Measurements from ENCODE around the gene APOBEC3H. TPM values are rescaled to one million over a fixed set of nuclear protein-coding genes. Genes with fewer than 3 reads are reported as not detected.
A peak's percentile ranks its signal among the peaks of the same experiment; 100 is the strongest.

APOBEC3H gene
- total RNA-seq, 4 donors from 2014 or later = 0.39 TPM; not detected in 3

GRCh38 chr22:39151329-39151975 is 54.4 kb downstream of the APOBEC3H start:
- H3K4me3 ChIP-seq = peak overlapping the region; percentile 84 to 98 (median 96)
- peak overlapping the region; percentile 97 to 99 (median 98) for H3K27ac ChIP-seq (replicated peaks in 1 of 4)
- no peaks in the 10 kb centered on the region for H3K27me3 ChIP-seq
- peaks cover 0 to 24% (median 11%) of the 10 kb centered on the region in 4 donors for H3K36me3 ChIP-seq
- intact Hi-C loops (cut with DNase I) = loop anchor here (5.0 kb wide), 1 partner anchor 166 kb away; the partner anchor contains the start of gene RPL3
- DNase-seq (ENCODE audit: extremely low spot score) = no peak
- no peaks in the 10 kb centered on the region for H3K9me3 ChIP-seq
- WGBS = 36% methylated on average over 12 of the region's 16 CpGs
- H3K4me1 ChIP-seq = peaks cover 48 to 66% (median 64%) of the 10 kb centered on the region in 4 donors
- TF ChIP-seq, protein P1, sequence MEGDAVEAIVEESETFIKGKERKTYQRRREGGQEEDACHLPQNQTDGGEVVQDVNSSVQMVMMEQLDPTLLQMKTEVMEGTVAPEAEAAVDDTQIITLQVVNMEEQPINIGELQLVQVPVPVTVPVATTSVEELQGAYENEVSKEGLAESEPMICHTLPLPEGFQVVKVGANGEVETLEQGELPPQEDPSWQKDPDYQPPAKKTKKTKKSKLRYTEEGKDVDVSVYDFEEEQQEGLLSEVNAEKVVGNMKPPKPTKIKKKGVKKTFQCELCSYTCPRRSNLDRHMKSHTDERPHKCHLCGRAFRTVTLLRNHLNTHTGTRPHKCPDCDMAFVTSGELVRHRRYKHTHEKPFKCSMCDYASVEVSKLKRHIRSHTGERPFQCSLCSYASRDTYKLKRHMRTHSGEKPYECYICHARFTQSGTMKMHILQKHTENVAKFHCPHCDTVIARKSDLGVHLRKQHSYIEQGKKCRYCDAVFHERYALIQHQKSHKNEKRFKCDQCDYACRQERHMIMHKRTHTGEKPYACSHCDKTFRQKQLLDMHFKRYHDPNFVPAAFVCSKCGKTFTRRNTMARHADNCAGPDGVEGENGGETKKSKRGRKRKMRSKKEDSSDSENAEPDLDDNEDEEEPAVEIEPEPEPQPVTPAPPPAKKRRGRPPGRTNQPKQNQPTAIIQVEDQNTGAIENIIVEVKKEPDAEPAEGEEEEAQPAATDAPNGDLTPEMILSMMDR (IDR thresholded peaks at IDR 0.05) = no peak
- no peak for TF ChIP-seq EP300 (IDR thresholded peaks at IDR 0.05)
- peak in 1 of 2 donors; percentile 54 for TF ChIP-seq POLR2AphosphoS5 (IDR thresholded peaks at IDR 0.05)

DNA sequence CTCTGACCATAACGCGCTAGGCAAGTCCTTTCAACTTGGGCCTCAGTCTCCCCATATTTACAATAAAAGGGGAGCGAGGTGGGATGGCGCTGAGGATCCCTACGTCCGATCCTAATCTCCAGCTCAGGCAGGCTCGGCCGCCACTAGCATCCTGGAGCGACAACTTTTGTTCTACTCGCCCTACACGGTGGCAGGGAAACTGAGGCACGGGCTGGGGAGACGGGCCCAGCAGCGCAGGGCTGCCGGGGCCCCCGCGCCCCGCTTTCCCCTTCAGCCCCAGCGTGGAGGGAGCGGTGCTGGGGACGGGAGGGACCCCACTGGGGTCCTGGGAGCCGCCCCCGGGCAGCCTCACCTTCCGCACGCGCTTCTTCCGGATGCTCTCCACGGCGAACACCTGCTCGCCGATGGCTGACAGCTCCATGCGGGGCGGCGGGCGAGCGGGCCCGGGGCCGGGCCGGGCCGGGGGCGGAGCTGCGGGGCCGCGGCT is 55.0 kb downstream of the APOBEC3H start:
- Histone ChIP-seq H3K9me3 (no peaks in the 10 kb centered on the region), H3K27me3 (no peaks in the 10 kb centered on the region), H3K36me3 (peaks cover 0 to 24% (median 11%) of the 10 kb centered on the region in 4 donors), H3K27ac (replicated peaks in 1 of 4) (peak overlapping the region; percentile 97 to 99 (median 98)), H3K4me3 (peak overlapping the region; percentile 84 to 98 (median 96)), H3K4me1 (peaks cover 43 to 60% (median 58%) of the 10 kb centered on the region in 4 donors)
- WGBS = 11% methylated on average over 20 of the region's 44 CpGs
- no peak for TF ChIP-seq POLR2AphosphoS5 (IDR thresholded peaks at IDR 0.05)
- TF ChIP-seq, protein P1 (IDR thresholded peaks at IDR 0.05) = no peak
- no peak for TF ChIP-seq EP300 (IDR thresholded peaks at IDR 0.05)
- TF ChIP-seq POLR2A (IDR thresholded peaks at IDR 0.05; ENCODE audit: low read depth) = no peak
- DNase-seq (ENCODE audit: extremely low spot score) = no peak
- intact Hi-C loops (cut with DNase I) = loop anchor here (5.0 kb wide), 1 partner anchor 165 kb away; the partner anchor contains the start of gene RPL3

DNA sequence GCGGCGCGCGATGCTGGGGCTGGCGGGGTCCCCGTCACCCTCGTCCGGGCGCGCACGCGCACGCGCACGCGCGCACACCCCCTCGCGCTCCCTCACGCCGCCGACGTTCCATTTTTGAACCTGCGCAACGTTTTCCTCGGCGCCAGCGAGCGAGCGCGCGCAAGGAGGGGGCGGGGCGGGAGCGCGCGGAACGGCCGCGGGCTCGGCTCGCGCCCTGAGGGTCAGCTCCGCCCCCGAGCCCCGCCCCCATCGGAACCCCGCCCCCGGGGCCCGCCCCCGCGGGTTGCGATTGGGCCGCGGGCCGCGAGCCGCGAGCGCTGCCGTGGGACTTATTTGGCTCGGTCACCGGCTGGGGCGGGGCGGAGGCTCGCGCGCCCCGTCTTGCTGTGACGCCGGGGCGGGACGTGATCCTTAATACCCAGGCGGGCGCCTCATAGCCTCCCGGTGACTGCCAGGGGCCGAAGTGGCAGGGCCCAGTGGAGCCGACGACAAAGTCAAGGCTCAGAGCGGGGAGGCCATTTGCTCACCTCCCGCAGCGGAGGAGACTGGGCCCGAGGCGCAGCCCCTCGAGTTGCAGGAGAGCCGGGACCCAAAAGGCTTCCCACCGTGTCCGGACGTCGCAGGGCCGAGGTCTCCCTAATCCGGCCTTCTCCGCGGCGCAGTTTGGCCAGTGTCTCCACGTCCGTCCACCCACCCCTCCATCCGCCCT is 55.6 kb downstream of the APOBEC3H start, which contains the start of gene CBX7:
TSS of gene CBX7 (minus strand) at position 170 of the 709 bp plus-strand sequence. CDS start 236 bp downstream, outside the sequence.
- H3K9me3 ChIP-seq = no peaks in the 10 kb centered on the region
- peak within 1 kb of the TSS; percentile 97 to 99 (median 98) for H3K27ac ChIP-seq (replicated peaks in 1 of 4)
- peak within 1 kb of the TSS; percentile 84 to 98 (median 96) for H3K4me3 ChIP-seq
- no peaks in the 10 kb centered on the region for H3K27me3 ChIP-seq
- H3K36me3 ChIP-seq = peaks cover 0 to 21% (median 11%) of the 10 kb centered on the region in 4 donors
- H3K4me1 ChIP-seq = peaks cover 40 to 54% (median 52%) of the 10 kb centered on the region in 4 donors
- peak; percentile 97 for DNase-seq (ENCODE audit: extremely low spot score)
- TF ChIP-seq EP300 (IDR thresholded peaks at IDR 0.05) = no peak
- TF ChIP-seq, protein P1 (IDR thresholded peaks at IDR 0.05) = no peak
- peak; percentile 69 for TF ChIP-seq POLR2A (IDR thresholded peaks at IDR 0.05; ENCODE audit: low read depth)
- peak; percentile 97 to 98 for TF ChIP-seq POLR2AphosphoS5 (IDR thresholded peaks at IDR 0.05)
- 0% methylated on average over 2 of the region's 98 CpGs for WGBS
- intact Hi-C loops (cut with DNase I) = loop anchor here (5.0 kb wide), 1 partner anchor 165 kb away; the partner anchor contains the start of gene RPL3

DNA sequence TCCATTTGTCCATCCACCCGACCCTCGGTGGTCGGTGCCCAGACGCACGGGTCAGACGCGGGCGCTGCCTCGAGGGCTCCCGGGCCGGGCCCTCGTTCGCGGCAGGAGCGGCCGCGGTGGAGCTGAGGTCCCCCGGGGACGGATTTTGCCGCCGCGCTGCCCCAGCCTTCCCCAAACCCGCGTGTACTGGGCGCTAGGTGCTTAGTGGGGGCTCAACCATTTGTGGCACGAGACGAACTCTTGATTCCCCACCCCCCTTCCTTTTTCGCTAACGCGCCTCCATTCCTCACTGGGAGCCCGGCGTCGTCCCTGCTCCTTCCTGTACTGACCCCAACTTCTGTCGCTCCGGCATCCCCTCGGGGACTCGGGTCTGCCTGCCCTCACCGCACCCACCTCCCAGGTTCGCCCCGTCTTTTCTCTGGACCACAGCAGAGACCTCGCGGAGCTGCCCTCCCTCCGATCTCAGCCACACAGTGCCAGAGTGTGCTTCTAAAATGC is 56.2 kb downstream of the APOBEC3H start:
- TF ChIP-seq POLR2A (IDR thresholded peaks at IDR 0.05; ENCODE audit: low read depth) = no peak
- TF ChIP-seq EP300 (IDR thresholded peaks at IDR 0.05) = no peak
- TF ChIP-seq, protein P1 (IDR thresholded peaks at IDR 0.05) = no peak
- no peak for TF ChIP-seq POLR2AphosphoS5 (IDR thresholded peaks at IDR 0.05)
- peaks cover 35 to 48% (median 46%) of the 10 kb centered on the region in 4 donors for H3K4me1 ChIP-seq
- no peaks in the 10 kb centered on the region for H3K27me3 ChIP-seq
- 4% methylated on average over 40 of the region's 43 CpGs for WGBS
- H3K27ac ChIP-seq (replicated peaks in 1 of 4) = peak overlapping the region; percentile 94 to 99 (median 98)
- intact Hi-C loops (cut with DNase I) = loop anchor here (5.0 kb wide), 1 partner anchor 164 kb away; the partner anchor contains the start of gene RPL3
- H3K4me3 ChIP-seq = peak overlapping the region; percentile 84 to 98 (median 96)
- no peaks in the 10 kb centered on the region for H3K9me3 ChIP-seq
- no peak for DNase-seq (ENCODE audit: extremely low spot score)
- peaks cover 0 to 15% (median 10%) of the 10 kb centered on the region in 4 donors for H3K36me3 ChIP-seq

Small RNA genes lying within 50 kb of the gene (small RNA-seq; reads per million reads assigned to genes)
- 0 reads per million in 3 donors for gene AL022318.2
- 0 reads per million in 3 donors for gene COX5BP7

Other genes starting within 250 kb of the APOBEC3H start
- 100 to 1,000 TPM in 3 of 4 donors, 10 to 100 TPM in 1; 73.7 to 172 (median 129) TPM for gene CBX6, start 225.0 kb upstream of the APOBEC3H start, total RNA-seq
- 1 to 10 TPM in 1 of 4 donors, under 1 TPM in 1, not detected in 2; 0.58 to 8.0 TPM for gene APOBEC3A, start 139.6 kb upstream of the APOBEC3H start, total RNA-seq
- gene APOBEC3B, start 114.9 kb upstream of the APOBEC3H start, total RNA-seq = under 1 TPM in 1 of 4 donors, not detected in 3; 0.50 TPM
- gene APOBEC3C, start 83.0 kb upstream of the APOBEC3H start, total RNA-seq = 10 to 100 TPM in 2 of 4 donors, 1 to 10 TPM in 2; 7.1 to 11.3 (median 8.8) TPM
- 1 to 10 TPM in 2 of 4 donors, under 1 TPM in 2; 0.66 to 3.4 (median 1.1) TPM for gene APOBEC3D, start 76.1 kb upstream of the APOBEC3H start, total RNA-seq
- gene APOBEC3F, start 56.4 kb upstream of the APOBEC3H start, total RNA-seq = 1 to 10 TPM; 2.8 to 5.0 (median 3.9) TPM
- 1 to 10 TPM; 4.1 to 7.9 (median 5.5) TPM for gene APOBEC3G, start 20.0 kb upstream of the APOBEC3H start, total RNA-seq
- gene CBX7, start 55.4 kb downstream of the APOBEC3H start, total RNA-seq = 100 to 1,000 TPM; 129 to 251 (median 173) TPM
- 10 to 100 TPM; 12.3 to 25.4 (median 18.8) TPM for gene PDGFB, start 147.7 kb downstream of the APOBEC3H start, total RNA-seq
- 1,000 to 10,000 TPM; 2,019 to 2,284 (median 2,183) TPM for gene RPL3, start 222.4 kb downstream of the APOBEC3H start, total RNA-seq

All from esophagus muscularis mucosa (tissue), 4 donors.